Upper lobe of right lung (tissue), 1 donor: Measurements from ENCODE around the gene PRPH2. TPM values are rescaled to one million over a fixed set of nuclear protein-coding genes. Genes with fewer than 3 reads are reported as not detected.

Experiments
- ATAC-seq: fragments of 200-7000 bp; cut with Tn5 transposase; one replicate; pipeline ENCODE4 v1.9.1; 2020; ENCODE audit warnings: mild to moderate bottlenecking, moderate library complexity
- DNase-seq: peaks from one replicate; pipeline ENCODE4 v3.0.0-alpha.2; 2020
- H3K27ac ChIP-seq: fragments of 200-600 bp; one replicate; pipeline ENCODE4 v1.8.0; 2022
- H3K27me3 ChIP-seq: fragments of 200-600 bp; one replicate; pipeline ENCODE4 v1.8.0; 2022; ENCODE audit warnings: mild to moderate bottlenecking
- H3K36me3 ChIP-seq: fragments of 200-600 bp; one replicate; pipeline ENCODE4 v1.8.0; 2022
- H3K4me1 ChIP-seq: fragments of 200-600 bp; one replicate; pipeline ENCODE4 v1.8.0; 2022
- H3K4me3 ChIP-seq: fragments of 200-600 bp; one replicate; pipeline ENCODE4 v1.8.0; 2022; ENCODE audit warnings: mild to moderate bottlenecking
- H3K9me3 ChIP-seq: fragments of 200-600 bp; one replicate; pipeline ENCODE4 v1.8.0; 2022
- CTCF ChIP-seq: fragments of 200-600 bp; IDR thresholded peaks from one replicate; pipeline ENCODE4 v1.8.0; 2022; ENCODE audit warnings: antibody characterized with exemption
- intact Hi-C: fragments of 100-400 bp; cut with DNase I; formaldehyde crosslinking; loops from one replicate; pipeline ENCODE4 v1.11.0; 2022
- total RNA-seq: library from RNA; stranded (reverse); fragmentation: NEBNext Ultra II Directional; extraction: Animal tissue kit (Norgen Biotek cat#: 25700); gene quantifications from one replicate; pipeline ENCODE4 v1.2.1, GENCODE V29; 2021
- donor health status: DM: no; HTN: yes; CAD: no; lungs with severe emphysema.

PRPH2 gene
- total RNA-seq, 1 donor from 2014 or later, result 1.2 TPM

- DNase-seq (no peak), ATAC-seq (no peak)
- no peaks in the 10 kb centered on the region for H3K4me1 ChIP-seq
- no peak overlapping the region for H3K27ac ChIP-seq
- no peaks in the 10 kb centered on the region for H3K27me3 ChIP-seq
- intact Hi-C loops, result no loop called here
- no peak overlapping the region for H3K4me3 ChIP-seq
- no peaks in the 10 kb centered on the region for H3K9me3 ChIP-seq
- TF ChIP-seq CTCF, result no peak
- H3K36me3 ChIP-seq, result peaks cover 7% of the 10 kb centered on the region
Observed at GRCh38 chr6:42756722-42757121, 34.3 kb upstream of the PRPH2 start.

- no peak for TF ChIP-seq CTCF
- ATAC-seq (no peak), DNase-seq (peak; percentile 17)
- no peaks in the 10 kb centered on the region for H3K4me1 ChIP-seq
- H3K27ac ChIP-seq, result no peak overlapping the region
- no peaks in the 10 kb centered on the region for H3K36me3 ChIP-seq
- intact Hi-C loops, result no loop called here
- no peaks in the 10 kb centered on the region for H3K9me3 ChIP-seq
- no peak overlapping the region for H3K4me3 ChIP-seq
- H3K27me3 ChIP-seq, result no peaks in the 10 kb centered on the region
Observed at GRCh38 chr6:42754759-42755158, 32.4 kb upstream of the PRPH2 start.

GRCh38 chr6:42751055-42751454 is 28.7 kb upstream of the PRPH2 start:
- TF ChIP-seq CTCF, result no peak
- peak; percentile 50 for DNase-seq
- no peaks in the 10 kb centered on the region for H3K27me3 ChIP-seq
- ATAC-seq, result no peak
- H3K4me1 ChIP-seq, result peaks cover 18% of the 10 kb centered on the region
- H3K9me3 ChIP-seq, result no peaks in the 10 kb centered on the region
- no peak overlapping the region for H3K4me3 ChIP-seq
- intact Hi-C loops, result no loop called here
- no peak overlapping the region for H3K27ac ChIP-seq
- no peaks in the 10 kb centered on the region for H3K36me3 ChIP-seq

GRCh38 chr6:42748203-42748898 is 26.0 kb upstream of the PRPH2 start:
- Histone ChIP-seq H3K9me3 (no peaks in the 10 kb centered on the region), H3K36me3 (no peaks in the 10 kb centered on the region), H3K27me3 (no peaks in the 10 kb centered on the region), H3K27ac (no peak overlapping the region), H3K4me1 (peaks cover 30% of the 10 kb centered on the region), H3K4me3 (peak overlapping the region; percentile 93)
- ATAC-seq (no peak), DNase-seq (peak; percentile 34)
- intact Hi-C loops, result no loop called here
- TF ChIP-seq CTCF, result no peak

GRCh38 chr6:42746463-42747391 is 24.3 kb upstream of the PRPH2 start:
- H3K9me3 ChIP-seq, result no peaks in the 10 kb centered on the region
- peaks cover 30% of the 10 kb centered on the region for H3K4me1 ChIP-seq
- no peak for TF ChIP-seq CTCF
- intact Hi-C loops, result no loop called here
- peak overlapping the region; percentile 98 for H3K27ac ChIP-seq
- H3K27me3 ChIP-seq, result no peaks in the 10 kb centered on the region
- no peaks in the 10 kb centered on the region for H3K36me3 ChIP-seq
- peak; percentile 92 for DNase-seq
- ATAC-seq, result peak; percentile 85
- peak overlapping the region; percentile 93 for H3K4me3 ChIP-seq
